GM10266 (cell line): ENCODE measurements around the gene MAGED1.
A peak's percentile ranks its signal among the peaks of the same experiment; 100 is the strongest.

ENCODE experiments used
- DNase-seq: peaks from one replicate; pipeline ENCODE4 v3.0.0; 2012; ENCODE audit errors: extremely low spot score
- CTCF ChIP-seq: IDR thresholded peaks from 2 replicates; pipeline ENCODE4 v1.5.1; 2012; ENCODE audit warnings: mild to moderate bottlenecking, low read depth; ENCODE audit not compliant: control insufficient read depth, insufficient read depth; ENCODE audit errors: missing control alignments

Gene MAGED1

GRCh38 chrX:51855698-51856097, 37.7 kb upstream of the MAGED1 start:
- no peak for TF ChIP-seq CTCF
- DNase-seq, result no peak

- no peak for TF ChIP-seq CTCF
- no peak for DNase-seq
Observed at GRCh38 chrX:51857159-51857733, 36.2 kb upstream of the MAGED1 start.

GRCh38 chrX:51860679-51861078, 32.7 kb upstream of the MAGED1 start:
- DNase-seq, result peak; percentile 6
- peak; percentile 41 for TF ChIP-seq CTCF

- TF ChIP-seq CTCF, result no peak
Observed at GRCh38 chrX:51862920-51863319, 30.5 kb upstream of the MAGED1 start.

GRCh38 chrX:51866210-51866609, 27.2 kb upstream of the MAGED1 start:
- no peak for TF ChIP-seq CTCF
- no peak for DNase-seq

More at GRCh38 chrX:51862920-51863319, 30.5 kb upstream of the MAGED1 start:
- no peak for DNase-seq

GRCh38 chrX:51867626-51868025, 25.8 kb upstream of the MAGED1 start:
- DNase-seq, result no peak
- no peak for TF ChIP-seq CTCF

GRCh38 chrX:51870354-51870753, 23.1 kb upstream of the MAGED1 start:
- TF ChIP-seq CTCF, result no peak

More at GRCh38 chrX:51870354-51870753, 23.1 kb upstream of the MAGED1 start:
- no peak for DNase-seq
